ENCODE data around the gene TMEM209.

GRCh38 chr7:130254555-130254954, 49.3 kb upstream of the TMEM209 start:
- TF ChIP-seq CTCF (tag by site-specific recombination; IDR thresholded peaks at IDR 0.05) (no peak), ZNF423 (tag by site-specific recombination; IDR thresholded peaks at IDR 0.05) (no peak)
